ENCODE measurements around the gene MBNL1.

Gene MBNL1

GRCh38 chr3:152230370-152230769 lies 38.4 kb upstream of the MBNL1 start:
- no peak overlapping the region for H4K12ac ChIP-seq (ENCODE audit: low read depth, low read length)
- no peak overlapping the region for H2BK120ac ChIP-seq (ENCODE audit: insufficient read depth, low read length, poor library complexity)
- no peaks in the 10 kb centered on the region for H3K79me1 ChIP-seq (ENCODE audit: low read length)
- no peak overlapping the region for H2AK5ac ChIP-seq (ENCODE audit: low read length)
- H3K4me2 ChIP-seq (ENCODE audit: low read length), result no peak overlapping the region
- H4K8ac ChIP-seq (ENCODE audit: low read depth, low read length), result no peak overlapping the region
- H2BK12ac ChIP-seq (ENCODE audit: low read length), result no peak overlapping the region
- H3K18ac ChIP-seq (ENCODE audit: low read length), result no peak overlapping the region
- H3K4ac ChIP-seq (ENCODE audit: low read depth, low read length), result no peak overlapping the region
- no peak overlapping the region for H3K27ac ChIP-seq (ENCODE audit: low read depth, low read length)
- no peaks in the 10 kb centered on the region for H3K4me1 ChIP-seq (ENCODE audit: control insufficient read depth in 1 of 2, insufficient read depth in 2 of 2, low read length in 2 of 2)
- no peaks in the 10 kb centered on the region for H3K9me3 ChIP-seq (ENCODE audit: insufficient read depth, low read depth, low read length)
- no peak overlapping the region for H4K91ac ChIP-seq (ENCODE audit: low read depth, low read length)
- no peak overlapping the region for H3K23ac ChIP-seq (ENCODE audit: low read length)
- no peaks in the 10 kb centered on the region for H3K36me3 ChIP-seq (ENCODE audit: control insufficient read depth in 1 of 2, insufficient read depth in 2 of 2, low read length in 2 of 2)
- no peaks in the 10 kb centered on the region for H3K27me3 ChIP-seq (ENCODE audit: insufficient read depth, low read length)
- H2BK5ac ChIP-seq (ENCODE audit: low read depth, low read length, poor library complexity), result no peak overlapping the region
- H3K14ac ChIP-seq (ENCODE audit: low read length), result no peak overlapping the region
- DNase-seq, result no peak
- WGBS (ENCODE audit: extremely low coverage, insufficient coverage, insufficient read length), result no CpG with 5 or more reads among the region's 1 CpG
- no peak overlapping the region for H2AFZ ChIP-seq (ENCODE audit: insufficient read depth, low read length, poor library complexity)
- no peak overlapping the region for H3K9ac ChIP-seq (ENCODE audit: low read length)
- H3K79me2 ChIP-seq (ENCODE audit: control insufficient read depth, insufficient read depth, low read length, poor library complexity), result no peaks in the 10 kb centered on the region
- H3K4me3 ChIP-seq (ENCODE audit: low read depth, low read length), result no peak overlapping the region

DNA sequence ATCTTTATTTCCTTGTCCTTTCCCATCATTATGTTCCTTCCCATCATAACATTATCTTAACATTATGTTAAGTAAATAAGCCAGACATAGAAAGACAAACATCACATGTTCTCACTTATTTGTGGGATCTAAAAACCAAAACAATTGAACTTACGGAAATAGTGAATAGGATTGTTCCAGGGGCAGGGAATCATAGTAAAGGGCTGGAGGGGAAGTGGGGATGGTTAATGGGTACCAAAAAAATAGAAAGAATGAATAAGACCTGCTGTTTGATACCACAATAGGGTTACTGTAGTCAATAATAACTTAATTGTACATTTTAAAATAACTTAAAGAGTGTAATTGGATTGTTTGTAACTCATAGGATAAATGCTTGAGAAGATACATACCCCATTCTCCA lies 36.7 kb upstream of the MBNL1 start:
- H3K27ac ChIP-seq (ENCODE audit: low read depth, low read length), result no peak overlapping the region
- no peak overlapping the region for H4K91ac ChIP-seq (ENCODE audit: low read depth, low read length)
- no peak overlapping the region for H2BK12ac ChIP-seq (ENCODE audit: low read length)
- H4K8ac ChIP-seq (ENCODE audit: low read depth, low read length), result no peak overlapping the region
- no peak overlapping the region for H3K23ac ChIP-seq (ENCODE audit: low read length)
- H3K79me1 ChIP-seq (ENCODE audit: low read length), result no peaks in the 10 kb centered on the region
- H2BK120ac ChIP-seq (ENCODE audit: insufficient read depth, low read length, poor library complexity), result no peak overlapping the region
- no peak overlapping the region for H3K9ac ChIP-seq (ENCODE audit: low read length)
- H3K4me3 ChIP-seq (ENCODE audit: low read depth, low read length), result no peak overlapping the region
- no peaks in the 10 kb centered on the region for H3K36me3 ChIP-seq (ENCODE audit: control insufficient read depth in 1 of 2, insufficient read depth in 2 of 2, low read length in 2 of 2)
- H3K27me3 ChIP-seq (ENCODE audit: insufficient read depth, low read length), result no peaks in the 10 kb centered on the region
- H3K4ac ChIP-seq (ENCODE audit: low read depth, low read length), result no peak overlapping the region
- H3K4me1 ChIP-seq (ENCODE audit: control insufficient read depth in 1 of 2, insufficient read depth in 2 of 2, low read length in 2 of 2), result no peaks in the 10 kb centered on the region
- H2BK5ac ChIP-seq (ENCODE audit: low read depth, low read length, poor library complexity), result no peak overlapping the region
- H3K18ac ChIP-seq (ENCODE audit: low read length), result no peak overlapping the region
- H2AK5ac ChIP-seq (ENCODE audit: low read length), result no peak overlapping the region
- no peaks in the 10 kb centered on the region for H3K79me2 ChIP-seq (ENCODE audit: control insufficient read depth, insufficient read depth, low read length, poor library complexity)
- H3K9me3 ChIP-seq (ENCODE audit: insufficient read depth, low read depth, low read length), result no peaks in the 10 kb centered on the region
- H3K14ac ChIP-seq (ENCODE audit: low read length), result no peak overlapping the region
- DNase-seq, result no peak
- no peak overlapping the region for H3K4me2 ChIP-seq (ENCODE audit: low read length)
- H4K12ac ChIP-seq (ENCODE audit: low read depth, low read length), result no peak overlapping the region
- WGBS (ENCODE audit: extremely low coverage, insufficient coverage, insufficient read length), result no CpG with 5 or more reads among the region's 1 CpG
- no peak overlapping the region for H2AFZ ChIP-seq (ENCODE audit: insufficient read depth, low read length, poor library complexity)

GRCh38 chr3:152232679-152233078 lies 36.0 kb upstream of the MBNL1 start:
- Histone ChIP-seq H3K9ac (ENCODE audit: low read length) (no peak overlapping the region), H3K4ac (ENCODE audit: low read depth, low read length) (no peak overlapping the region), H3K79me2 (ENCODE audit: control insufficient read depth, insufficient read depth, low read length, poor library complexity) (no peaks in the 10 kb centered on the region), H3K14ac (ENCODE audit: low read length) (no peak overlapping the region), H4K91ac (ENCODE audit: low read depth, low read length) (no peak overlapping the region), H2BK12ac (ENCODE audit: low read length) (no peak overlapping the region), H2AK5ac (ENCODE audit: low read length) (no peak overlapping the region), H3K27ac (ENCODE audit: low read depth, low read length) (no peak overlapping the region), H4K12ac (ENCODE audit: low read depth, low read length) (no peak overlapping the region), H3K27me3 (ENCODE audit: insufficient read depth, low read length) (no peaks in the 10 kb centered on the region), H3K36me3 (ENCODE audit: control insufficient read depth in 1 of 2, insufficient read depth in 2 of 2, low read length in 2 of 2) (no peaks in the 10 kb centered on the region), H3K79me1 (ENCODE audit: low read length) (no peaks in the 10 kb centered on the region), H3K9me3 (ENCODE audit: insufficient read depth, low read depth, low read length) (no peaks in the 10 kb centered on the region), H3K23ac (ENCODE audit: low read length) (no peak overlapping the region), H2AFZ (ENCODE audit: insufficient read depth, low read length, poor library complexity) (no peak overlapping the region), H2BK5ac (ENCODE audit: low read depth, low read length, poor library complexity) (no peak overlapping the region), H3K4me3 (ENCODE audit: low read depth, low read length) (no peak overlapping the region), H3K4me2 (ENCODE audit: low read length) (no peak overlapping the region), H2BK120ac (ENCODE audit: insufficient read depth, low read length, poor library complexity) (no peak overlapping the region), H3K4me1 (ENCODE audit: control insufficient read depth in 1 of 2, insufficient read depth in 2 of 2, low read length in 2 of 2) (no peaks in the 10 kb centered on the region), H3K18ac (ENCODE audit: low read length) (no peak overlapping the region), H4K8ac (ENCODE audit: low read depth, low read length) (no peak overlapping the region)
- whole genome bisulfite sequencing (ENCODE audit: extremely low coverage, insufficient coverage, insufficient read length), result no CpG with 5 or more reads among the region's 2 CpGs
- no peak for DNase-seq

DNA sequence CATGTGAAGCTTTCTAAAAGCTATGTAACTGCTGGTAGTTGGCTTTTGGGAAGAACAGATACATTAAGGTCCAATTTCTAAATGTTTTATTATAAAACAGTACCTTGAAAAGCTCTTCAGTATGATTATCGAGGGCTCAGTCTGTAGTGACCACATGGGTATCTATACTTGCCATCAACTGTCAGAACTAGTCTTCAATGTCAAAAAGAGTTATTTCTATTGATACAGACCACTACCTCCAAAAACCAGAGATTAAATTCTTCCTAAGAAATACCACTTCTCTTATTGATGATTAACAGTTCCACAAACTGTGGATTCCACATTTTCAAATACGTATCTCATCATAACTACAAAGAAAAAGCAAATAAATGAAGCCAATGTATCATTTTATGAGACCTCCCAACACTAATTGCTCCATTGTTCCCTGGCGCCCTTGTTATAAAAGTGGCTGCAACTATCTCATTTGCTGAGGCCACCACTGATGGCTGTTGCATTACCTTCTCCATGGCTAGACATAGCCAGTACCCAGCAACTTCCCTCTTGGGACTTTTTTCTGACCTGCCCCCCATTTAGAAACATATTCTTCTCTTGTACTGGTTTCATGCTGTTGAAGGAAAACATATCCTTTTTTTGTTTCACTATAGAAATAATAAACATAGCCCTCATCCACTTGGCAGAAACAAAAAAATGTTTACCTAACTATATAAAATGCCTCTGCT lies 33.9 kb upstream of the MBNL1 start:
- H2BK12ac ChIP-seq (ENCODE audit: low read length), result no peak overlapping the region
- no peak overlapping the region for H4K8ac ChIP-seq (ENCODE audit: low read depth, low read length)
- no peak overlapping the region for H3K23ac ChIP-seq (ENCODE audit: low read length)
- H3K18ac ChIP-seq (ENCODE audit: low read length), result no peak overlapping the region
- no peak overlapping the region for H3K4me3 ChIP-seq (ENCODE audit: low read depth, low read length)
- no peak overlapping the region for H3K27ac ChIP-seq (ENCODE audit: low read depth, low read length)
- no CpG with 5 or more reads among the region's 3 CpGs for WGBS (ENCODE audit: extremely low coverage, insufficient coverage, insufficient read length)
- no peak overlapping the region for H4K91ac ChIP-seq (ENCODE audit: low read depth, low read length)
- no peak overlapping the region for H2AK5ac ChIP-seq (ENCODE audit: low read length)
- H3K4me1 ChIP-seq (ENCODE audit: control insufficient read depth in 1 of 2, insufficient read depth in 2 of 2, low read length in 2 of 2), result no peaks in the 10 kb centered on the region
- H3K4ac ChIP-seq (ENCODE audit: low read depth, low read length), result no peak overlapping the region
- H3K9me3 ChIP-seq (ENCODE audit: insufficient read depth, low read depth, low read length), result no peaks in the 10 kb centered on the region
- DNase-seq, result no peak
- no peak overlapping the region for H4K12ac ChIP-seq (ENCODE audit: low read depth, low read length)
- H3K27me3 ChIP-seq (ENCODE audit: insufficient read depth, low read length), result no peaks in the 10 kb centered on the region
- H3K79me1 ChIP-seq (ENCODE audit: low read length), result no peaks in the 10 kb centered on the region
- H2AFZ ChIP-seq (ENCODE audit: insufficient read depth, low read length, poor library complexity), result no peak overlapping the region
- no peak overlapping the region for H3K14ac ChIP-seq (ENCODE audit: low read length)
- H3K79me2 ChIP-seq (ENCODE audit: control insufficient read depth, insufficient read depth, low read length, poor library complexity), result no peaks in the 10 kb centered on the region
- H2BK120ac ChIP-seq (ENCODE audit: insufficient read depth, low read length, poor library complexity), result no peak overlapping the region
- no peak overlapping the region for H2BK5ac ChIP-seq (ENCODE audit: low read depth, low read length, poor library complexity)
- H3K36me3 ChIP-seq (ENCODE audit: control insufficient read depth in 1 of 2, insufficient read depth in 2 of 2, low read length in 2 of 2), result no peaks in the 10 kb centered on the region
- no peak overlapping the region for H3K9ac ChIP-seq (ENCODE audit: low read length)
- H3K4me2 ChIP-seq (ENCODE audit: low read length), result no peak overlapping the region

All from trophoblast cell (in vitro differentiated cells and primary cell).